Neural cell (in vitro differentiated cells): ENCODE measurements around the gene LRRC71. TPM values are rescaled to one million over a fixed set of nuclear protein-coding genes. Genes with fewer than 3 reads are reported as not detected.
"Not testable (repeated sequence)": the region's sequence is repeated elsewhere in the genome, so short reads cannot be mapped to it uniquely, and the experiment has no call there.

ENCODE experiments used
- H2AFZ ChIP-seq: fragments of 200-600, 300-800 bp; sonication (generic), shearing (Covaris generic); 2 replicates; pipeline ENCODE4 v1.6.0; 2014; ENCODE audit warnings: low read depth, mild to moderate bottlenecking, antibody characterized with exemption, low read length, moderate library complexity
- H3F3A ChIP-seq: fragments of 200-600 bp; shearing (Covaris generic); 2 replicates; pipeline ENCODE4 v1.6.1; 2016; ENCODE audit warnings: mild to moderate bottlenecking, moderate library complexity, mixed read lengths, antibody characterized with exemption, low read length; ENCODE audit not compliant: insufficient read depth, poor library complexity, severe bottlenecking
- H3K27ac ChIP-seq: fragments of 200-600, 300-800 bp; sonication (generic), shearing (Covaris generic); 2 replicates; pipeline ENCODE4 v1.5.1; 2014; ENCODE audit warnings: mild to moderate bottlenecking, low read length, moderate library complexity
- H3K27me3 ChIP-seq: fragments of 300-800, 200-600 bp; sonication (generic), shearing (Covaris generic); 2 replicates; pipeline ENCODE4 v1.6.0; 2014; ENCODE audit warnings: mild to moderate bottlenecking, low read depth, low read length, moderate library complexity; ENCODE audit not compliant: insufficient read depth
- H3K36me3 ChIP-seq: fragments of 300-800, 200-600 bp; sonication (generic), shearing (Covaris generic); 2 replicates; pipeline ENCODE4 v1.5.1; 2014; ENCODE audit warnings: mild to moderate bottlenecking, antibody characterized with exemption, low read length, moderate library complexity; ENCODE audit not compliant: insufficient read depth
- H3K4me2 ChIP-seq: fragments of 300-800, 200-600 bp; sonication (generic), shearing (Covaris generic); 2 replicates; pipeline ENCODE4 v1.6.0; 2014; ENCODE audit warnings: mild to moderate bottlenecking, low read length
- H3K4me3 ChIP-seq: fragments of 300-800, 200-600 bp; sonication (generic), shearing (Covaris generic); 2 replicates; pipeline ENCODE4 v1.5.1; 2014; ENCODE audit warnings: mild to moderate bottlenecking, low read length, moderate library complexity
- H3K79me2 ChIP-seq: fragments of 200-600 bp; shearing (Covaris generic); replicated peaks from 2 replicates; pipeline ENCODE4 v1.6.0; 2014; ENCODE audit warnings: mild to moderate bottlenecking, low read length, moderate library complexity; ENCODE audit not compliant: insufficient read depth
- H3K9ac ChIP-seq: fragments of 300-800, 200-600 bp; sonication (generic), shearing (Covaris generic); 2 replicates; pipeline ENCODE4 v1.6.1; 2016; ENCODE audit warnings: mild to moderate bottlenecking, low read length, mixed read lengths
- H3K9me2 ChIP-seq: fragments of 200-600 bp; shearing (Covaris generic); 2 replicates; pipeline ENCODE4 v1.6.1; 2016; ENCODE audit warnings: mild to moderate bottlenecking, low read length, mixed read lengths; ENCODE audit not compliant: insufficient read depth
- H3K9me3 ChIP-seq: fragments of 200-600, 300-800 bp; sonication (generic), shearing (Covaris generic); 2 replicates; pipeline ENCODE4 v1.6.1; 2016; ENCODE audit warnings: mild to moderate bottlenecking, mixed run types, low read length, moderate library complexity, mixed read lengths
- H4K20me1 ChIP-seq: fragments of 200-600 bp; shearing (Covaris generic); 2 replicates; pipeline ENCODE4 v1.6.1; 2016; ENCODE audit warnings: mild to moderate bottlenecking, mixed run types; ENCODE audit not compliant: insufficient read depth
- CTCF ChIP-seq: fragments of 450-650 bp; IDR thresholded peaks from 2 replicates; pipeline ENCODE4 v1.5.1; 2014; ENCODE audit warnings: antibody characterized with exemption, mild to moderate bottlenecking, moderate library complexity; ENCODE audit not compliant: poor library complexity, severe bottlenecking
- EP300 ChIP-seq: fragments of 450-650 bp; conservative IDR thresholded peaks from 2 replicates; pipeline ENCODE4 v1.6.1; 2014; ENCODE audit warnings: antibody characterized with exemption, mild to moderate bottlenecking, moderate library complexity; ENCODE audit not compliant: poor library complexity, severe bottlenecking
- EZH2 ChIP-seq: fragments of 200-600, 300-800 bp; shearing (Covaris generic), sonication (generic); IDR thresholded peaks from 2 replicates; pipeline ENCODE4 v1.6.1; 2014; ENCODE audit warnings: antibody characterized with exemption, low read length, borderline replicate concordance, mild to moderate bottlenecking; ENCODE audit not compliant: insufficient read depth, poor library complexity, severe bottlenecking
- MXI1 ChIP-seq: fragments of 450-650 bp; conservative IDR thresholded peaks from 2 replicates; pipeline ENCODE4 v1.6.1; 2014; ENCODE audit warnings: antibody characterized with exemption, mild to moderate bottlenecking; ENCODE audit not compliant: poor library complexity, severe bottlenecking
- POLR2AphosphoS5 ChIP-seq: IDR thresholded peaks from 2 replicates; pipeline ENCODE4 v1.6.1; 2012
- RAD21 ChIP-seq: fragments of 450-650 bp; conservative IDR thresholded peaks from 2 replicates; pipeline ENCODE4 v1.6.1; 2014; ENCODE audit warnings: antibody characterized with exemption, mild to moderate bottlenecking, moderate library complexity
- REST ChIP-seq: IDR thresholded peaks from 2 replicates; pipeline ENCODE4 v1.6.1; 2012; ENCODE audit warnings: borderline replicate concordance
- SMC3 ChIP-seq: fragments of 450-650 bp; conservative IDR thresholded peaks from 2 replicates; pipeline ENCODE4 v1.6.1; 2014; ENCODE audit warnings: antibody characterized with exemption, mild to moderate bottlenecking, moderate library complexity; ENCODE audit not compliant: poor library complexity
- TAF1 ChIP-seq: IDR thresholded peaks from 2 replicates; pipeline ENCODE4 v1.6.1; 2012; ENCODE audit warnings: low read depth
- polyA plus RNA-seq: library from polyadenylated mRNA; depleted of rRNA; stranded (reverse); fragments of >200 nt; gene quantifications from 2 replicates; pipeline ENCODE4 v1.2.3, GENCODE V29; 2014

The LRRC71 gene
- polyA plus RNA-seq, 1 donor from 2014 or later: not detected

GRCh38 chr1:156926175-156926574 is 5.7 kb downstream of the LRRC71 start:
- H3K36me3 ChIP-seq: no peaks in the 10 kb centered on the region
- no peak for TF ChIP-seq SMC3
- no peak for TF ChIP-seq EP300
- TF ChIP-seq RAD21: no peak
- TF ChIP-seq EZH2: no peak
- no peak for TF ChIP-seq CTCF
- TF ChIP-seq POLR2AphosphoS5: no peak
- TF ChIP-seq TAF1: no peak

GRCh38 chr1:156926695-156927094 is 6.3 kb downstream of the LRRC71 start:
- not testable (repeated sequence) for H2AFZ ChIP-seq, H3F3A ChIP-seq, H3K36me3 ChIP-seq, H4K20me1 ChIP-seq, H3K4me3 ChIP-seq, H3K9ac ChIP-seq, H3K27ac ChIP-seq, H3K4me2 ChIP-seq, H3K9me3 ChIP-seq, H3K9me2 ChIP-seq, H3K79me2 ChIP-seq
- peaks cover 71% of the 10 kb centered on the region for H3K27me3 ChIP-seq

More at GRCh38 chr1:156926175-156926574, 5.7 kb downstream of the LRRC71 start:
- Histone ChIP-seq H3K27me3 (peaks cover 76% of the 10 kb centered on the region), H3K9me3 (no peaks in the 10 kb centered on the region), H2AFZ (no peak overlapping the region), H3K27ac (no peak overlapping the region), H3K9me2 (no peaks in the 10 kb centered on the region), H3F3A (no peaks in the 10 kb centered on the region), H4K20me1 (no peaks in the 10 kb centered on the region), H3K9ac (no peak overlapping the region), H3K4me2 (no peak overlapping the region), H3K4me3 (no peak overlapping the region), H3K79me2 (no peaks in the 10 kb centered on the region)

GRCh38 chr1:156927215-156928042 is 7.0 kb downstream of the LRRC71 start:
- Histone ChIP-seq H3K9me2 (no peaks in the 10 kb centered on the region), H3K27ac (no peak overlapping the region), H3K4me2 (no peak overlapping the region), H3K79me2 (no peaks in the 10 kb centered on the region), H3K9me3 (no peaks in the 10 kb centered on the region), H2AFZ (no peak overlapping the region), H3F3A (no peaks in the 10 kb centered on the region), H3K4me3 (peak overlapping the region; percentile 66), H3K36me3 (no peaks in the 10 kb centered on the region), H3K9ac (peak overlapping the region; percentile 42), H4K20me1 (no peaks in the 10 kb centered on the region), H3K27me3 (peaks cover 63% of the 10 kb centered on the region)
- TF ChIP-seq TAF1 (no peak), REST (no peak), RAD21 (peak; percentile 78), CTCF (peak; percentile 81), POLR2AphosphoS5 (peak; percentile 18), EZH2 (no peak), SMC3 (peak; percentile 80), MXI1 (no peak), EP300 (no peak)
